Sciatic nerve (tissue), 2 donors: ENCODE measurements around the gene SUMF2. TPM values are rescaled to one million over a fixed set of nuclear protein-coding genes. Genes with fewer than 3 reads are reported as not detected.
"Not testable (repeated sequence)": the region's sequence is repeated elsewhere in the genome, so short reads cannot be mapped to it uniquely, and the experiment has no call there.

Experiments
- ATAC-seq: fragments of 200-7000 bp; cut with Tn5 transposase; one replicate; pipeline ENCODE4 v1.9.1; 2020; ENCODE audit warnings: mild to moderate bottlenecking, moderate library complexity
- DNase-seq: peaks from one replicate; pipeline ENCODE4 v3.0.0-alpha.2; 2020; ENCODE audit warnings: low spot score
- intact Hi-C: fragments of 100-400 bp; cut with DNase I; formaldehyde crosslinking; loops from one replicate; pipeline ENCODE4 v1.14.2; 2022
- total RNA-seq: library from RNA; stranded (reverse); fragmentation: NEBNext Ultra II Directional; extraction: Animal tissue kit (Norgen Biotek cat#: 25700); gene quantifications from one replicate; pipeline ENCODE4 v1.2.1, GENCODE V29; 2021
- donor health status: DM: no; HTN: no; CAD: no.
- donor health status: DM: no; HTN: no; CAD: no.

Gene SUMF2
- 86.4 TPM for total RNA-seq

GRCh38 chr7:56063882-56064625 lies at the start of gene SUMF2:
Gene SUMF2 (plus strand): TSS chr7:56064286. CDS start chr7:56064312, 26 bp downstream.
- ATAC-seq = peak; percentile 100
- peak; percentile 95 for DNase-seq
- intact Hi-C loops = no loop called here

- intact Hi-C loops, DNase-seq, ATAC-seq: not testable (repeated sequence)
Observed at GRCh38 chr7:56017015-56017414, 47.1 kb upstream of the SUMF2 start.

- DNase-seq (no peak), ATAC-seq (peak; percentile 20)
- intact Hi-C loops = no loop called here
Observed at GRCh38 chr7:56019501-56019900, 44.6 kb upstream of the SUMF2 start.

GRCh38 chr7:56023500-56023899 lies 40.6 kb upstream of the SUMF2 start:
- intact Hi-C loops = no loop called here
- ATAC-seq = no peak
- no peak for DNase-seq

- DNase-seq (no peak), ATAC-seq (no peak)
- intact Hi-C loops = no loop called here
Observed at GRCh38 chr7:56026538-56026937, 37.5 kb upstream of the SUMF2 start.

GRCh38 chr7:56028942-56029630 lies 35.0 kb upstream of the SUMF2 start:
- no peak for DNase-seq

GRCh38 chr7:56030340-56030739 lies 33.7 kb upstream of the SUMF2 start:
- ATAC-seq (no peak), DNase-seq (no peak)
- intact Hi-C loops = no loop called here

More at GRCh38 chr7:56028942-56029630, 35.0 kb upstream of the SUMF2 start:
- intact Hi-C loops = no loop called here
- ATAC-seq = no peak

GRCh38 chr7:56031556-56031955 lies 32.5 kb upstream of the SUMF2 start:
- ATAC-seq, intact Hi-C loops, DNase-seq: not testable (repeated sequence)

GRCh38 chr7:56032578-56032977 lies 31.5 kb upstream of the SUMF2 start:
- intact Hi-C loops, DNase-seq, ATAC-seq: not testable (repeated sequence)

- DNase-seq (no peak), ATAC-seq (peak; percentile 84)
- intact Hi-C loops = no loop called here
Observed at GRCh38 chr7:56033671-56034432, 30.2 kb upstream of the SUMF2 start.

GRCh38 chr7:56040730-56041129 lies 23.4 kb upstream of the SUMF2 start:
- intact Hi-C loops = loop anchor here (2.0 kb wide), 1 partner anchor 68 kb away; no protein-coding TSS in a partner anchor
- no peak for ATAC-seq

GRCh38 chr7:56045758-56046157 lies 18.3 kb upstream of the SUMF2 start:
- intact Hi-C loops = not testable (repeated sequence)
- ATAC-seq (peak; percentile 35), DNase-seq (peak; percentile 7)

More at GRCh38 chr7:56040730-56041129, 23.4 kb upstream of the SUMF2 start:
- DNase-seq = peak; percentile 3

GRCh38 chr7:56046721-56047445 lies 17.2 kb upstream of the SUMF2 start:
- ATAC-seq (no peak), DNase-seq (peak; percentile 6)
- intact Hi-C loops = no loop called here

GRCh38 chr7:56047446-56048116 lies 16.5 kb upstream of the SUMF2 start:
- DNase-seq = peak; percentile 31
- intact Hi-C loops, ATAC-seq: not testable (repeated sequence)

- intact Hi-C loops = no loop called here
- ATAC-seq = no peak
- no peak for DNase-seq
Observed at GRCh38 chr7:56048245-56048644, 15.8 kb upstream of the SUMF2 start.

GRCh38 chr7:56048763-56049162 lies 15.3 kb upstream of the SUMF2 start:
- intact Hi-C loops, ATAC-seq: not testable (repeated sequence)
- peak; percentile 55 for DNase-seq

- intact Hi-C loops = no loop called here
Observed at GRCh38 chr7:56051053-56051338, 13.1 kb upstream of the SUMF2 start.

GRCh38 chr7:56051339-56052191 lies 12.5 kb upstream of the SUMF2 start, which contains the start of the genes CCT6A and PSPH:
Gene CCT6A (plus strand): TSS chr7:56051765. CDS start chr7:56051849, 84 bp downstream.
Gene PSPH (minus strand): TSS chr7:56051444. CDS start chr7:56021212, 30,232 bp downstream.
- intact Hi-C loops = no loop called here
- DNase-seq (peak; percentile 98), ATAC-seq (peak; percentile 99)

More at GRCh38 chr7:56051053-56051338, 13.1 kb upstream of the SUMF2 start:
- no peak for ATAC-seq
- no peak for DNase-seq
